WTC11 (cell line): ENCODE measurements around the gene PSMG4. TPM values are rescaled to one million over a fixed set of nuclear protein-coding genes. Genes with fewer than 3 reads are reported as not detected.

ENCODE experiments used
- ATAC-seq: fragments of 200-7000 bp; cut with Tn5 transposase; 2 replicates; pipeline ENCODE4 v1.10.0; 2021; ENCODE audit warnings: mild to moderate bottlenecking, moderate library complexity
- CTCF ChIA-PET: fragments of 300-600 bp; sonication (Branson Sonifier 250); formaldehyde crosslinking; loops from one replicate; lab custom pipeline; 2021; ENCODE audit warnings: antibody characterized with exemption; lab: Charles Lee
- POLR2A ChIA-PET: fragments of 350-600 bp; sonication (Branson Sonifier 250); formaldehyde crosslinking; loops from one replicate; lab custom pipeline; 2021; ENCODE audit warnings: antibody characterized with exemption; lab: Charles Lee
- DNase-seq: peaks from one replicate; pipeline ENCODE4 v3.0.0; 2021; ENCODE audit warnings: low spot score
- H3K27ac Mint-ChIP-seq: 2 replicates; pipeline ENCODE4 v1.8.0; 2021; ENCODE audit warnings: mixed read lengths
- H3K27me3 Mint-ChIP-seq: 2 replicates; pipeline ENCODE4 v1.8.0; 2021; ENCODE audit warnings: low read depth, mild to moderate bottlenecking, moderate library complexity, mixed read lengths
- H3K36me3 Mint-ChIP-seq: 2 replicates; pipeline ENCODE4 v1.8.0; 2021; ENCODE audit warnings: mixed read lengths
- H3K4me1 Mint-ChIP-seq: 2 replicates; pipeline ENCODE4 v1.8.0; 2022; ENCODE audit warnings: mixed read lengths
- H3K4me3 Mint-ChIP-seq: 2 replicates; pipeline ENCODE4 v1.8.0; 2021; ENCODE audit warnings: mild to moderate bottlenecking, moderate library complexity, mixed read lengths
- H3K9me3 Mint-ChIP-seq: 2 replicates; pipeline ENCODE4 v1.8.0; 2021; ENCODE audit warnings: mixed read lengths
- ATF2 ChIP-seq: sonication (generic); formaldehyde crosslinking; IDR thresholded peaks from 2 replicates; pipeline ENCODE4 v1.8.1; 2022; ENCODE audit warnings: low read depth, missing genetic modification reagents, borderline replicate concordance
- CREM ChIP-seq: sonication (generic); formaldehyde crosslinking; IDR thresholded peaks from 2 replicates; pipeline ENCODE4 v1.8.1; 2022; ENCODE audit warnings: mild to moderate bottlenecking, missing genetic modification reagents, moderate library complexity
- ESRRA ChIP-seq: sonication (generic); formaldehyde crosslinking; IDR thresholded peaks from 2 replicates; pipeline ENCODE4 v1.8.1; 2022; ENCODE audit warnings: mild to moderate bottlenecking, missing genetic modification reagents, borderline replicate concordance
- IRF2 ChIP-seq: sonication (generic); formaldehyde crosslinking; IDR thresholded peaks from 2 replicates; pipeline ENCODE4 v1.8.0; 2022; ENCODE audit warnings: low read depth, missing genetic modification reagents, borderline replicate concordance
- NFYB ChIP-seq: sonication (generic); formaldehyde crosslinking; conservative IDR thresholded peaks from 2 replicates; pipeline ENCODE4 v1.8.0; 2022; ENCODE audit warnings: low read depth, missing genetic modification reagents
- SOX15 ChIP-seq: fragments of 250-450 bp; sonication (Bioruptor Pico); IDR thresholded peaks from 2 replicates; pipeline ENCODE4 v1.9.0; 2021; ENCODE audit warnings: mild to moderate bottlenecking
- ZNF121 ChIP-seq: sonication (generic); formaldehyde crosslinking; IDR thresholded peaks from 2 replicates; pipeline ENCODE4 v1.8.0; 2023; ENCODE audit warnings: missing genetic modification reagents
- ZNF232 ChIP-seq: sonication (generic); formaldehyde crosslinking; IDR thresholded peaks from 2 replicates; pipeline ENCODE4 v1.8.0; 2022; ENCODE audit warnings: mild to moderate bottlenecking, missing genetic modification reagents
- ZNF425 ChIP-seq: fragments of 250-450 bp; sonication (Bioruptor Pico); conservative IDR thresholded peaks from 2 replicates; pipeline ENCODE4 v1.9.0; 2021; ENCODE audit warnings: mild to moderate bottlenecking
- total RNA-seq: library from RNA; stranded (reverse); gene quantifications from 3 replicates; pipeline ENCODE4 v1.2.3, GENCODE V29; 2021
- TF ChIP-seq, protein P1 (sequence below): fragments of 250-450 bp; sonication (Bioruptor Pico); IDR thresholded peaks from 2 replicates; pipeline ENCODE4 v1.8.0; 2021; ENCODE audit warnings: mild to moderate bottlenecking
- TF ChIP-seq, protein P2 (sequence below): sonication (generic); formaldehyde crosslinking; IDR thresholded peaks from 2 replicates; pipeline ENCODE4 v1.8.0; 2022; ENCODE audit warnings: mild to moderate bottlenecking, missing genetic modification reagents
- TF ChIP-seq, protein P3 (sequence below): sonication (generic); formaldehyde crosslinking; IDR thresholded peaks from 2 replicates; pipeline ENCODE4 v1.8.1; 2023; ENCODE audit warnings: mild to moderate bottlenecking, missing genetic modification reagents, moderate library complexity
- TF ChIP-seq, protein P4 (sequence below): sonication (generic); formaldehyde crosslinking; IDR thresholded peaks from 2 replicates; pipeline ENCODE4 v1.8.1; 2023; ENCODE audit warnings: mild to moderate bottlenecking, moderate library complexity, missing genetic modification reagents

Gene PSMG4
- total RNA-seq, 1 experiment from 2014 or later, result 38.2 TPM

DNA sequence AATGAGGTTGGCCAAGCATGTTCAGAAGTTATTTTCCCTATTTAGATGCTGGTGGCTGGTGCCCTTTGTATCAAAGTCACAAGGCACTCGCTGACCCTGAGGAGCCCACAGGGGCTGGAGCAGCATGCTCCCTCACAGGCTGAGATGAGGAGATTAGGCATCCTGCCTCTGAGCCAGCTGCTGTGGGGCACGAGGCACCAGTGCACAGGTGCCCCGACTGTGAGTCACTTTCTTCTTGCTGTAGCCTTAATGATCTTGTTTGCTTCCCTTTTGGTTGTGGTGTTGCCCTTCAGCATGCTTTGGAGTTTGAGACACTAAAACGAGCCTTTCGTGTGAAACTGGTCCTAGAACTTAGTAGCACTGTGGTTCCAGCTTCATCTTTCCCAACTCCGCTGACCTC is 4.3 kb downstream of the PSMG4 start (continued):
- TF ChIP-seq ATF2 (CRISPR knock-in tag) (no peak), ZNF121 (CRISPR knock-in tag) (no peak), ESRRA (CRISPR knock-in tag) (no peak)
- TF ChIP-seq, all 79 proteins: peak for 0

DNA sequence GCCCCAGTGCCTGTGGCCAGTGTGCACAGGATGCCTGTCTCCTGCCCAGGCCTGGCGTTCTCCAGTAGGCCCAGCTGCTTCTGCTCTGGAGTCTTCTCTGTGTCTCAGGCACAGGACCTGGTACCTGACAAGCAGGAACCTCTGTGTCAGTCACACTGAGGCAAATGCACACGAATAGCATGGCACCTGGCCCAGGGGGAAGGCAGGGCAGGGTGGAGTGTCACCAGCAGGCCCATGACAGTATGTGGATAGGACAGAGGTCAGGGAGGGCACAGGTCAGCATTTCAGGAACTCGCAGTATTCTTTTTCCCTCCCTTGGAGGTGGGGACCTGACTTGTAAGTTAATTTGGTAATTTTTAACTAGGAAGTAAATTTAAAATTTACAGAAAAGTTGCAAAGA is 5.6 kb downstream of the PSMG4 start:
- Mint-ChIP-seq H3K4me1 (peaks cover 29% of the 10 kb centered on the region), H3K4me3 (no peak overlapping the region), H3K36me3 (peaks cover 41% of the 10 kb centered on the region), H3K27me3 (no peaks in the 10 kb centered on the region), H3K27ac (no peak overlapping the region), H3K9me3 (no peaks in the 10 kb centered on the region; the same call in 1 of the 2 replicates)
- POLR2A ChIA-PET, result interaction anchor here (0.6 kb wide), 1 partner anchor 90 kb away, joined by 9 read pairs; no protein-coding TSS in a partner anchor
- no peak for TF ChIP-seq ZNF425 (CRISPR knock-in tag)
- no peak for DNase-seq
- no peak for ATAC-seq
- CTCF ChIA-PET, result interaction anchor here (1.4 to 2.0 kb wide), 2 partner anchors 13 to 15 kb away, joined by 7 to 10 read pairs; no protein-coding TSS in a partner anchor

DNA sequence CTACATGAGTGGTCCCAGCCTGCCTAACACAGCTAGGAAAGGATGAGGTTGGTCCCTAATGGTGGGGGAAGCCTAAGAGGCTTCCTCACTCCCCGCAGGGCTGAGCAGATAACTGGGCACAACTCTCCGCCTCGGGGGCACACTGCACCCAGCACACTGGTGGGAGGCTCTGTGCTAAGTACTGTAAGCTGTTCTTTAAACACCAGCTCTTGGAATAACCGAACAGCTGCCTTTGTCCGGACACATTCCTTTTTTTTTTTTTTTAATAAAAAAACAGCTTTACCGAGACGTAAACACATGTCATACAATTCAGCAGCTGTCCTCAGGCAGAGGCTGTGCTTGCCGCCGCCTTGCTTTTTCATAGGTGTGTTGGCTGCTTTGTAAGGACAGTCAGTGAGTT is 6.9 kb downstream of the PSMG4 start:
- ATAC-seq, result no peak; the same call in 1 of the 2 replicates
- ChIA-PET CTCF (interaction anchor here (1.4 to 2.0 kb wide), 2 partner anchors 14 kb away, joined by 7 to 10 read pairs; no protein-coding TSS in a partner anchor), POLR2A (no interaction called here)
- Mint-ChIP-seq H3K27me3 (no peaks in the 10 kb centered on the region), H3K36me3 (peaks cover 49% of the 10 kb centered on the region), H3K9me3 (no peaks in the 10 kb centered on the region; the same call in 1 of the 2 replicates), H3K27ac (no peak overlapping the region; the same call in 1 of the 2 replicates), H3K4me3 (no peak overlapping the region), H3K4me1 (peaks cover 21% of the 10 kb centered on the region)
- DNase-seq, result no peak
- TF ChIP-seq, protein P1, sequence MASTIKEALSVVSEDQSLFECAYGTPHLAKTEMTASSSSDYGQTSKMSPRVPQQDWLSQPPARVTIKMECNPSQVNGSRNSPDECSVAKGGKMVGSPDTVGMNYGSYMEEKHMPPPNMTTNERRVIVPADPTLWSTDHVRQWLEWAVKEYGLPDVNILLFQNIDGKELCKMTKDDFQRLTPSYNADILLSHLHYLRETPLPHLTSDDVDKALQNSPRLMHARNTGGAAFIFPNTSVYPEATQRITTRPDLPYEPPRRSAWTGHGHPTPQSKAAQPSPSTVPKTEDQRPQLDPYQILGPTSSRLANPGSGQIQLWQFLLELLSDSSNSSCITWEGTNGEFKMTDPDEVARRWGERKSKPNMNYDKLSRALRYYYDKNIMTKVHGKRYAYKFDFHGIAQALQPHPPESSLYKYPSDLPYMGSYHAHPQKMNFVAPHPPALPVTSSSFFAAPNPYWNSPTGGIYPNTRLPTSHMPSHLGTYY (CRISPR knock-in tag), result no peak
- TF ChIP-seq ZNF425 (CRISPR knock-in tag), result no peak
- TF ChIP-seq ZNF232 (CRISPR knock-in tag), result no peak
- TF ChIP-seq CREM (CRISPR knock-in tag), result no peak
- no peak for TF ChIP-seq IRF2
- TF ChIP-seq, protein P2, sequence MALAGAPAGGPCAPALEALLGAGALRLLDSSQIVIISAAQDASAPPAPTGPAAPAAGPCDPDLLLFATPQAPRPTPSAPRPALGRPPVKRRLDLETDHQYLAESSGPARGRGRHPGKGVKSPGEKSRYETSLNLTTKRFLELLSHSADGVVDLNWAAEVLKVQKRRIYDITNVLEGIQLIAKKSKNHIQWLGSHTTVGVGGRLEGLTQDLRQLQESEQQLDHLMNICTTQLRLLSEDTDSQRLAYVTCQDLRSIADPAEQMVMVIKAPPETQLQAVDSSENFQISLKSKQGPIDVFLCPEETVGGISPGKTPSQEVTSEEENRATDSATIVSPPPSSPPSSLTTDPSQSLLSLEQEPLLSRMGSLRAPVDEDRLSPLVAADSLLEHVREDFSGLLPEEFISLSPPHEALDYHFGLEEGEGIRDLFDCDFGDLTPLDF, result no peak
- TF ChIP-seq SOX15, result no peak
- TF ChIP-seq, protein P3, sequence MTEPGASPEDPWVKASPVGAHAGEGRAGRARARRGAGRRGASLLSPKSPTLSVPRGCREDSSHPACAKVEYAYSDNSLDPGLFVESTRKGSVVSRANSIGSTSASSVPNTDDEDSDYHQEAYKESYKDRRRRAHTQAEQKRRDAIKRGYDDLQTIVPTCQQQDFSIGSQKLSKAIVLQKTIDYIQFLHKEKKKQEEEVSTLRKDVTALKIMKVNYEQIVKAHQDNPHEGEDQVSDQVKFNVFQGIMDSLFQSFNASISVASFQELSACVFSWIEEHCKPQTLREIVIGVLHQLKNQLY (CRISPR knock-in tag), result no peak
- TF ChIP-seq NFYB (CRISPR knock-in tag), result no peak
- TF ChIP-seq, protein P4, sequence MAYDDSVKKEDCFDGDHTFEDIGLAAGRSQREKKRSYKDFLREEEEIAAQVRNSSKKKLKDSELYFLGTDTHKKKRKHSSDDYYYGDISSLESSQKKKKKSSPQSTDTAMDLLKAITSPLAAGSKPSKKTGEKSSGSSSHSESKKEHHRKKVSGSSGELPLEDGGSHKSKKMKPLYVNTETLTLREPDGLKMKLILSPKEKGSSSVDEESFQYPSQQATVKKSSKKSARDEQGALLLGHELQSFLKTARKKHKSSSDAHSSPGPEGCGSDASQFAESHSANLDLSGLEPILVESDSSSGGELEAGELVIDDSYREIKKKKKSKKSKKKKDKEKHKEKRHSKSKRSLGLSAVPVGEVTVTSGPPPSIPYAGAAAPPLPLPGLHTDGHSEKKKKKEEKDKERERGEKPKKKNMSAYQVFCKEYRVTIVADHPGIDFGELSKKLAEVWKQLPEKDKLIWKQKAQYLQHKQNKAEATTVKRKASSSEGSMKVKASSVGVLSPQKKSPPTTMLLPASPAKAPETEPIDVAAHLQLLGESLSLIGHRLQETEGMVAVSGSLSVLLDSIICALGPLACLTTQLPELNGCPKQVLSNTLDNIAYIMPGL (CRISPR knock-in tag), result no peak
